Measurements from ENCODE around the gene TRIM66. TPM values are rescaled to one million over a fixed set of nuclear protein-coding genes. Genes with fewer than 3 reads are reported as not detected.

TRIM66 gene
- total and polyA plus RNA-seq, 2 experiments from 2014 or later = 1.5 TPM

DNA sequence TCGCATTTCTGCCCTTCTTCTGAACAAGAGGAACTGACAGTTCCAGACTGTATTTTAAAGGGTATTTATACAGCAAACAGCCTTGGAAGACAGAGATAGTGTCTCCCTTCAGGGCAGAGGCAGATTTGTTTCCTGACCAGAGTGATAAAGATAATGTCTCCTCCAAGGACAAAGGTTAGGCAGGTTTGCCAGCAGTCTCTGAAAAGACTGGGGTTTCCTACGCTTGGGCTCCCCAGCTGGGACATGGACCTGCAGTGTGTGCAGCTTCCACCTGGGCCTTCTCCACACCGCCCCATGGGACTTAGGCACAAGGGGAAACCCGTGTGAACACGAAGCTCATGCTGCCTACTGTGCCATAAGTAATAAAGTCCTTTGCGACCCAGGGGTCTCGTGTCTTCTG lies 42.2 kb upstream of the TRIM66 start:
- H3K36me3 ChIP-seq (ENCODE audit: low read depth) = no peaks in the 10 kb centered on the region; the same call in 1 of the 2 replicates
- H3K27ac ChIP-seq = no peak overlapping the region
- H3K4me3 ChIP-seq = no peak overlapping the region
- peaks cover 23% of the 10 kb centered on the region for H3F3A ChIP-seq (ENCODE audit: insufficient read depth)
- H3K4me1 ChIP-seq (ENCODE audit: insufficient read depth) = peaks cover 31% of the 10 kb centered on the region
- 88 to 93% methylated on average over 7 of the region's 7 CpGs for WGBS, 2 experiments (ENCODE audit: low coverage in 1 of 2, low lambda C conversion rate in 2 of 2, missing lambda C conversion rate in 2 of 2)
- H3K4me2 ChIP-seq (ENCODE audit: unreplicated experiment) = no peak overlapping the region
- no peaks in the 10 kb centered on the region for H4K20me1 ChIP-seq (ENCODE audit: insufficient read depth)
- in situ Hi-C loops (cut with MboI) = no loop called here
- H3K9ac ChIP-seq = no peak overlapping the region
- H3K27me3 ChIP-seq (replicated peaks; ENCODE audit: insufficient read depth) = no peaks in the 10 kb centered on the region
- H3K9me2 ChIP-seq (ENCODE audit: insufficient read depth) = no peaks in the 10 kb centered on the region
- H2AFZ ChIP-seq = no peak overlapping the region
- no peaks in the 10 kb centered on the region for H3K9me3 ChIP-seq (ENCODE audit: low read depth)
- no peak for DNase-seq
- H3K79me2 ChIP-seq (ENCODE audit: insufficient read depth) = no peaks in the 10 kb centered on the region
- no peak for TF ChIP-seq EZH2 (IDR thresholded peaks at IDR 0.05; ENCODE audit: insufficient read depth, poor library complexity, severe bottlenecking)
- no peak for TF ChIP-seq EZH2phosphoT487 (IDR thresholded peaks at IDR 0.05; ENCODE audit: insufficient read depth, low read depth)

DNA sequence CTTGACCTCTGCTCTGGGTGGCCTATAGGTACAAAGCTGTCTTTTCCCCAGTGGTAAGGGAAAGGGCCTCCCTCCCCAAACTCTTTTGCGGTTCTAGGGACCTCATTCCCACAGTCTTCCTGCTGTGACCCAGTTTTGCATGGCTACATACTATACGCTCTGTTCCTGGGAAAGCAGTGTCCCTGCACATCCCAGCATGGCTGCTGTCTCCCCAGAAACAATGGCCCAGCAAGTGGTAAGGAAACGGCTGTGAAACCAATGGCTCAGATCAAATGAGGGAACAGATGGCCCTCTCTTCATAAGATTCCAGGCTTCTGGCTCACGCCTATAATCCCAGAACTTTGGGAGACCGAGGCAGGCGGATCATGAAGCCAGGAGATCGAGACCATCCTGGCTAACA lies 41.2 kb upstream of the TRIM66 start:
- Histone ChIP-seq H3K4me3 (no peak overlapping the region), H2AFZ (no peak overlapping the region), H3K9me2 (ENCODE audit: insufficient read depth) (no peaks in the 10 kb centered on the region), H3K27ac (no peak overlapping the region), H4K20me1 (ENCODE audit: insufficient read depth) (no peaks in the 10 kb centered on the region), H3K9me3 (ENCODE audit: low read depth) (no peaks in the 10 kb centered on the region), H3K4me1 (ENCODE audit: insufficient read depth) (peaks cover 38% of the 10 kb centered on the region), H3K36me3 (ENCODE audit: low read depth) (no peaks in the 10 kb centered on the region; the same call in 1 of the 2 replicates), H3K79me2 (ENCODE audit: insufficient read depth) (no peaks in the 10 kb centered on the region), H3F3A (ENCODE audit: insufficient read depth) (peaks cover 31% of the 10 kb centered on the region), H3K9ac (no peak overlapping the region), H3K27me3 (replicated peaks; ENCODE audit: insufficient read depth) (no peaks in the 10 kb centered on the region), H3K4me2 (ENCODE audit: unreplicated experiment) (no peak overlapping the region)
- WGBS, 2 experiments (ENCODE audit: low coverage in 1 of 2, low lambda C conversion rate in 2 of 2, missing lambda C conversion rate in 2 of 2) = 94 to 96% methylated on average over 7 of the region's 7 CpGs
- TF ChIP-seq EZH2 (IDR thresholded peaks at IDR 0.05; ENCODE audit: insufficient read depth, poor library complexity, severe bottlenecking) = no peak
- TF ChIP-seq EZH2phosphoT487 (IDR thresholded peaks at IDR 0.05; ENCODE audit: insufficient read depth, low read depth) = no peak
- no peak for DNase-seq
- in situ Hi-C loops (cut with MboI) = no loop called here

DNA sequence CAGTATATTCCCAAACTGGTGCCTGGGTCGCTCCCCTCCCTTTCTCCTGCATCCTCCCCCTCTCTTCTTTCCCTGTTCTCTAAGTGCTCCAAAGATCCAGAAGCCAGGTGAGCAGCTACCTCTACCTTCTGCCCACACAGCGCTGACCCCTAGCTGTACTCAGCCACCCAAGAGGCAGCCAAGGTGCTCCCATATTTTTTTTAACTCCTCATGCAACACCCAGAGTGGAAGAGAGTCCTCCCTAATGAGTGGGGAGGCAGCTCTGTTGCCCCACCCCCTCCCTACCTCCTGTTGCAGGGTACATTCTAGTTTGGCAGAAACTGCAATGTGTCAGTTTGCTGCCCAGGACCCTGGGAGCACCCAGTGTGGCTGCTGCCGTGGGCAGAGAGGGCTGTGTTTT lies 40.3 kb upstream of the TRIM66 start:
- H3K9ac ChIP-seq = no peak overlapping the region
- no peaks in the 10 kb centered on the region for H4K20me1 ChIP-seq (ENCODE audit: insufficient read depth)
- no peaks in the 10 kb centered on the region for H3K9me2 ChIP-seq (ENCODE audit: insufficient read depth)
- H3K79me2 ChIP-seq (ENCODE audit: insufficient read depth) = no peaks in the 10 kb centered on the region
- no peak for DNase-seq
- H3K4me1 ChIP-seq (ENCODE audit: insufficient read depth) = peaks cover 41% of the 10 kb centered on the region
- TF ChIP-seq EZH2 (IDR thresholded peaks at IDR 0.05; ENCODE audit: insufficient read depth, poor library complexity, severe bottlenecking) = no peak
- no peak for TF ChIP-seq EZH2phosphoT487 (IDR thresholded peaks at IDR 0.05; ENCODE audit: insufficient read depth, low read depth)
- WGBS, 2 experiments (ENCODE audit: low coverage in 1 of 2, low lambda C conversion rate in 2 of 2, missing lambda C conversion rate in 2 of 2) = 97 to 99% methylated on average over 3 of the region's 3 CpGs
- no peaks in the 10 kb centered on the region; the same call in 1 of the 2 replicates for H3K36me3 ChIP-seq (ENCODE audit: low read depth)
- no peak overlapping the region for H3K4me2 ChIP-seq (ENCODE audit: unreplicated experiment)
- no peak overlapping the region for H3K4me3 ChIP-seq
- peaks cover 37% of the 10 kb centered on the region for H3F3A ChIP-seq (ENCODE audit: insufficient read depth)
- in situ Hi-C loops (cut with MboI) = no loop called here
- no peaks in the 10 kb centered on the region for H3K27me3 ChIP-seq (replicated peaks; ENCODE audit: insufficient read depth)
- H3K9me3 ChIP-seq (ENCODE audit: low read depth) = no peaks in the 10 kb centered on the region
- H3K27ac ChIP-seq = no peak overlapping the region
- no peak overlapping the region for H2AFZ ChIP-seq

DNA sequence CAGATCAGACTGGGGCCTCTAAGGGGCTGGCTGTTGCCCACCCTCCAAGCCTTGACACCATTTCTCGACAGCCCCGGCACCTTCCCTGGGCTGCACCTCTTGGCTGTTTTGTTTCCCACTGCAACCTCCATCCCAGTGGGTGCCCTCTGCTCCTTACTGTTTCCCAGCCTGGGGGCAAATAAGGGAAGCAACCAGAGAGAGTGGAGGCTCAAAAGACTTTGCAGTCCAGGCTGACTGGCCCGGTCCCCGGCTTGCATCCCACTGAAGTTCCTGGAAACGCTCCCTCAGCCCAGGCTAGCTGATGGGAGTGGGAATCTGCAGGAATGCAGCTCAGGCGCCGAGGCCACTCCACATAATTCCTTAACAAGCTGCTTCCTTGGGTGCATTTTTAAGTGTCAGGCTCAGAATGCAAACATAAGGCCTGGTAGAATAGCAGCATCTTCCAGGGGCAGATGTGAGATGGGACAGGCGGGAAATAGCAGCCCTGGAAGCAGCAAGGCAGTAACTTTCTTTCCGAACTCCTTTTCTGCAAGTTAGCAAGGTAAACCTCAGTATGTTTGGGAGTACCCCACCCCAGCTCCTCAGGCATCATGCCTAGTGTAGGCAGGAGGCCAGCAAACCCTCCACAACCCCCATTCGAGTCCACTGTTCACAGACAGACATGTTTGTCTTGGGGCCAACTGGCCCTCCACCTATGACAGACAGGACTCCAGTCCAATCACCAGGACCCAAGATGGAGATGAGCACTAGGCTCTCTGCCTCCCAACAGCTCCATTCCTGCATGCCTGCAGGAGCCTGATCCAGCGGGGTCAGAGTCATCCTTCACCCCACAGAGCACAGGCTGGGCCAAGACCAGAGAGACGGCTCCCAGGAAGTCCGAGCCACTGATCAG lies 39.4 kb upstream of the TRIM66 start:
- in situ Hi-C loops (cut with MboI) = no loop called here
- Histone ChIP-seq H3K27me3 (replicated peaks; ENCODE audit: insufficient read depth) (no peaks in the 10 kb centered on the region), H3K4me2 (ENCODE audit: unreplicated experiment) (peak overlapping the region; percentile 8), H3K36me3 (ENCODE audit: low read depth) (no peaks in the 10 kb centered on the region; the same call in 1 of the 2 replicates), H3F3A (ENCODE audit: insufficient read depth) (peaks cover 47% of the 10 kb centered on the region), H2AFZ (no peak overlapping the region), H3K9ac (no peak overlapping the region), H3K9me3 (ENCODE audit: low read depth) (no peaks in the 10 kb centered on the region), H3K4me1 (ENCODE audit: insufficient read depth) (peaks cover 51% of the 10 kb centered on the region), H3K9me2 (ENCODE audit: insufficient read depth) (no peaks in the 10 kb centered on the region), H3K27ac (peak overlapping the region; percentile 97; the same call in 1 of the 2 replicates), H4K20me1 (ENCODE audit: insufficient read depth) (no peaks in the 10 kb centered on the region), H3K4me3 (no peak overlapping the region), H3K79me2 (ENCODE audit: insufficient read depth) (no peaks in the 10 kb centered on the region)
- WGBS, 2 experiments (ENCODE audit: low coverage in 1 of 2, low lambda C conversion rate in 2 of 2, missing lambda C conversion rate in 2 of 2) = 53 to 56% methylated on average over 13 of the region's 13 CpGs
- TF ChIP-seq EZH2 (IDR thresholded peaks at IDR 0.05; ENCODE audit: insufficient read depth, poor library complexity, severe bottlenecking) (no peak), EZH2phosphoT487 (IDR thresholded peaks at IDR 0.05; ENCODE audit: insufficient read depth, low read depth) (no peak)
- DNase-seq = peak; percentile 20
